Spleen (tissue), 11 donors: ENCODE results near the gene MED13L. TPM values are rescaled to one million over a fixed set of nuclear protein-coding genes. Genes with fewer than 3 reads are reported as not detected.

ENCODE experiments used
- DNase-seq: peaks from one replicate; pipeline ENCODE4 v3.0.0-alpha.2; 2020
- H3K27ac ChIP-seq, 8 donors: fragments of 200-600 bp; sonication (generic) in 7 of 8; 1 replicate in 4 of 8; 2 replicates in 4 of 8; pipeline versions ENCODE4 v1.5.0 to v1.8.0; 2016 to 2021; ENCODE audit warnings: inconsistent platforms in 4 of 8, mild to moderate bottlenecking in 4 of 8, moderate library complexity in 1 of 8
- H3K27me3 ChIP-seq, 7 donors: fragments of 200-600 bp; sonication (generic) in 6 of 7; replicated peaks in 1 of 7; 1 replicate in 4 of 7; 2 replicates in 3 of 7; pipeline versions ENCODE4 v1.5.0 to v1.8.0; 2016 to 2021; ENCODE audit warnings: inconsistent platforms in 3 of 7, mild to moderate bottlenecking in 1 of 7
- H3K36me3 ChIP-seq, 6 donors: fragments of 200-600 bp; sonication (generic) in 5 of 6; 1 replicate in 4 of 6; 2 replicates in 2 of 6; pipeline versions ENCODE4 v1.5.0 to v1.8.0; 2016 to 2021; ENCODE audit warnings: inconsistent platforms in 2 of 6
- H3K4me1 ChIP-seq, 6 donors: fragments of 200-600 bp; sonication (generic) in 5 of 6; 1 replicate in 3 of 6; 2 replicates in 3 of 6; pipeline versions ENCODE4 v1.5.0 to v1.8.0; 2016 to 2021; ENCODE audit warnings: inconsistent platforms in 3 of 6
- H3K4me3 ChIP-seq, 8 donors: fragments of 200-600 bp; sonication (generic) in 7 of 8; 1 replicate in 4 of 8; 2 replicates in 4 of 8; pipeline versions ENCODE4 v1.5.0 to v1.8.0; 2016 to 2021; ENCODE audit warnings: inconsistent platforms in 4 of 8, mild to moderate bottlenecking in 4 of 8, moderate library complexity in 2 of 8
- H3K9me3 ChIP-seq, 8 donors: fragments of 200-600 bp; sonication (generic) in 7 of 8; 1 replicate in 4 of 8; 2 replicates in 4 of 8; pipeline versions ENCODE4 v1.5.0 to v1.8.0; 2016 to 2021; ENCODE audit warnings: inconsistent platforms in 4 of 8
- POLR2A ChIP-seq, 3 donors: fragments of 450-650 bp; IDR thresholded peaks; one replicate each; pipeline ENCODE4 v1.5.1; 2017; ENCODE audit warnings: antibody characterized with exemption in 3 of 3, mild to moderate bottlenecking in 1 of 3
- POLR2AphosphoS5 ChIP-seq, 3 donors: sonication (generic); formaldehyde crosslinking; IDR thresholded peaks; one replicate each; pipeline ENCODE4 v1.5.1; 2017; ENCODE audit warnings: antibody characterized with exemption in 3 of 3
- WGBS, 5 donors: extraction: QIAGEN DNeasy Blood & Tissue Kit in 3 of 5; methylation state at CpG; one replicate each; pipeline versions ENCODE4 v1.1.5 to v1.1.7; 2013 to 2018; 5-methylcytosine and 5-hydroxymethylcytosine counted together
- intact Hi-C: fragments of 100-400 bp; cut with DNase I; formaldehyde crosslinking; loops from one replicate; pipeline ENCODE4 v1.15.0; 2023; ENCODE audit warnings: low total_unique reads
- polyA plus RNA-seq, 3 donors: library from polyadenylated mRNA; stranded (reverse); fragments of 200-250 nt; gene quantifications; one replicate each; pipeline ENCODE4 v1.2.1, GENCODE V29; 2013
- total RNA-seq, 7 donors: library from RNA; depleted of rRNA in 3 of 7; stranded (reverse); fragments of >200 nt in 3 of 7; fragmentation: NEBNext Ultra II Directional in 4 of 7; extraction: Animal tissue kit (Norgen Biotek cat#: 25700) in 4 of 7; gene quantifications; one replicate each; pipeline versions ENCODE4 v1.1.0 to v1.2.1, GENCODE V29; 2016 to 2021
- TF ChIP-seq, protein P1 (sequence below), 11 experiments: fragments of 200-600 bp in 7 of 11; fragments of 450-650 bp in 4 of 11; sonication (generic) in 4 of 11; IDR thresholded peaks in 8 of 11; conservative IDR thresholded peaks in 3 of 11; 1 replicate in 7 of 11; 2 replicates in 4 of 11; pipeline versions ENCODE4 v1.4.0 to v1.8.0; 2016 to 2021; ENCODE audit warnings: antibody characterized with exemption in 11 of 11, inconsistent platforms in 4 of 11, mild to moderate bottlenecking in 1 of 11
- donor health status: healthy with polysubstance abuse.
- donor health status: DM: no; HTN: no; CAD: no; lungs with moderate emphysema.
- donor health status: DM: no; HTN: no; CAD: no.
- donor health status: Bipolar disorder and iron deficiency.
- donor health status: healthy.
- donor health status: DM: no; HTN: no; CAD: no.
- donor health status: DM: yes; HTN: yes; CAD: no.

The MED13L gene
- total and polyA plus RNA-seq, 10 donors = 13.4 to 255 (median 185) TPM

GRCh38 chr12:116264525-116265070 is 12.9 kb downstream of the MED13L start:
- WGBS, 5 donors = 76 to 85% (median 80%) methylated on average over 2 of the region's 2 CpGs
- TF ChIP-seq POLR2A (IDR thresholded peaks at IDR 0.05) (no peak), POLR2AphosphoS5 (IDR thresholded peaks at IDR 0.05) (no peak)
- TF ChIP-seq, protein P1, sequence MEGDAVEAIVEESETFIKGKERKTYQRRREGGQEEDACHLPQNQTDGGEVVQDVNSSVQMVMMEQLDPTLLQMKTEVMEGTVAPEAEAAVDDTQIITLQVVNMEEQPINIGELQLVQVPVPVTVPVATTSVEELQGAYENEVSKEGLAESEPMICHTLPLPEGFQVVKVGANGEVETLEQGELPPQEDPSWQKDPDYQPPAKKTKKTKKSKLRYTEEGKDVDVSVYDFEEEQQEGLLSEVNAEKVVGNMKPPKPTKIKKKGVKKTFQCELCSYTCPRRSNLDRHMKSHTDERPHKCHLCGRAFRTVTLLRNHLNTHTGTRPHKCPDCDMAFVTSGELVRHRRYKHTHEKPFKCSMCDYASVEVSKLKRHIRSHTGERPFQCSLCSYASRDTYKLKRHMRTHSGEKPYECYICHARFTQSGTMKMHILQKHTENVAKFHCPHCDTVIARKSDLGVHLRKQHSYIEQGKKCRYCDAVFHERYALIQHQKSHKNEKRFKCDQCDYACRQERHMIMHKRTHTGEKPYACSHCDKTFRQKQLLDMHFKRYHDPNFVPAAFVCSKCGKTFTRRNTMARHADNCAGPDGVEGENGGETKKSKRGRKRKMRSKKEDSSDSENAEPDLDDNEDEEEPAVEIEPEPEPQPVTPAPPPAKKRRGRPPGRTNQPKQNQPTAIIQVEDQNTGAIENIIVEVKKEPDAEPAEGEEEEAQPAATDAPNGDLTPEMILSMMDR (IDR thresholded peaks at IDR 0.05 in 8 of 11, conservative IDR thresholded peaks at IDR 0.05 in 3 of 11) = no peak

DNA sequence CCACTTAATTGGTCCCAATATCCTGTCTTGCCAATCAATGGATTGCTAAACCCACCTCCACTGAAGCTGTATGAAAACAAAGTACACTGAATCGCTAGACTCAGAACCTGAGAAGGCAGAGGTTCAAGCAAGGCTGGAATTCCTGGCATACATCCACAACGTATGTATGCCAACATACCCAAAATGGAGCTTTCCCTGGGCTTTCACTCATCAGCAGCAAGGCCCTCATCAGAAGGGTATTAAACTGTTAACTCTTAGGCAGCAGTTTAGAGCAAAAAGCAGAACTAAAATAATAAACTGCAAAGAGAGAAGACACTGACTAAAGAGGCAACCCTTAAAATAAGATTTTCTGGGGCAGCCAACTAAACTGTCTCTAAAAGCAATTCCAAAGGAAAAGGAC is 13.6 kb downstream of the MED13L start:
- Histone ChIP-seq H3K4me1 (peaks cover 33 to 100% (median 94%) of the 10 kb centered on the region in 6 donors), H3K27me3 (no peaks in the 10 kb centered on the region), H3K36me3 (no peaks in the 10 kb centered on the region), H3K27ac (peak overlapping the region in 2 of 8 donors; percentile 39 to 50), H3K4me3 (no peak overlapping the region), H3K9me3 (no peaks in the 10 kb centered on the region)
- intact Hi-C loops = no loop called here
- no peak for DNase-seq
- no peak for TF ChIP-seq POLR2A (IDR thresholded peaks at IDR 0.05)
- TF ChIP-seq POLR2AphosphoS5 (IDR thresholded peaks at IDR 0.05) = no peak
- TF ChIP-seq, protein P1 (IDR thresholded peaks at IDR 0.05 in 8 of 11, conservative IDR thresholded peaks at IDR 0.05 in 3 of 11) = no peak
- 54 to 73% (median 66%) methylated on average over 2 of the region's 2 CpGs for WGBS, 5 donors

More at GRCh38 chr12:116264525-116265070, 12.9 kb downstream of the MED13L start:
- H3K4me3 ChIP-seq = no peak overlapping the region
- H3K36me3 ChIP-seq = no peaks in the 10 kb centered on the region
- intact Hi-C loops = no loop called here
- DNase-seq = no peak
- H3K4me1 ChIP-seq = peaks cover 33 to 100% (median 91%) of the 10 kb centered on the region in 6 donors
- no peaks in the 10 kb centered on the region for H3K27me3 ChIP-seq
- H3K9me3 ChIP-seq = no peaks in the 10 kb centered on the region
- H3K27ac ChIP-seq = peak overlapping the region in 3 of 8 donors; percentile 25 to 54 (median 39)

GRCh38 chr12:116263431-116263830 is 14.1 kb downstream of the MED13L start:
- no peak for TF ChIP-seq POLR2AphosphoS5 (IDR thresholded peaks at IDR 0.05)
- TF ChIP-seq, protein P1 (IDR thresholded peaks at IDR 0.05 in 8 of 11, conservative IDR thresholded peaks at IDR 0.05 in 3 of 11) = no peak
- no peak for TF ChIP-seq POLR2A (IDR thresholded peaks at IDR 0.05)
- peaks cover 36 to 100% (median 96%) of the 10 kb centered on the region in 6 donors for H3K4me1 ChIP-seq

GRCh38 chr12:116262741-116263140 is 14.8 kb downstream of the MED13L start:
- Histone ChIP-seq H3K4me3 (no peak overlapping the region), H3K9me3 (no peaks in the 10 kb centered on the region), H3K4me1 (peaks cover 43 to 100% (median 97%) of the 10 kb centered on the region in 6 donors), H3K27ac (no peak overlapping the region), H3K36me3 (no peaks in the 10 kb centered on the region), H3K27me3 (no peaks in the 10 kb centered on the region)
- DNase-seq = no peak
- TF ChIP-seq POLR2A (IDR thresholded peaks at IDR 0.05) (no peak), POLR2AphosphoS5 (IDR thresholded peaks at IDR 0.05) (no peak)
- TF ChIP-seq, protein P1 (IDR thresholded peaks at IDR 0.05 in 8 of 11, conservative IDR thresholded peaks at IDR 0.05 in 3 of 11) = no peak
- intact Hi-C loops = no loop called here
- 92 to 97% (median 96%) methylated on average over 2 of the region's 2 CpGs for WGBS, 5 donors

More at GRCh38 chr12:116263431-116263830, 14.1 kb downstream of the MED13L start:
- no peaks in the 10 kb centered on the region for H3K36me3 ChIP-seq
- peak overlapping the region in 2 of 8 donors; percentile 39 to 50 for H3K27ac ChIP-seq
- no peak overlapping the region for H3K4me3 ChIP-seq
- intact Hi-C loops = no loop called here
- no peaks in the 10 kb centered on the region for H3K27me3 ChIP-seq
- H3K9me3 ChIP-seq = no peaks in the 10 kb centered on the region
- 54 to 64% (median 59%) methylated on average over 1 of the region's 1 CpG for WGBS, 5 donors
- no peak for DNase-seq
